Panc1 (cell line): ENCODE measurements around the gene TNRC6C. TPM values are rescaled to one million over a fixed set of nuclear protein-coding genes. Genes with fewer than 3 reads are reported as not detected.

Source experiments
- ATAC-seq: fragments of 200-7000 bp; cut with Tn5 transposase; 2 replicates; pipeline ENCODE4 v1.9.1; 2020; ENCODE audit warnings: mild to moderate bottlenecking, moderate library complexity
- BruUV-seq: library from RNA; stranded (reverse); fragments of 400-500 nt; replicated peaks from 2 replicates; lab custom pipeline; 2021; lab: Mats Ljungman, UMichigan
- CTCF ChIA-PET: fragments of 300-600 bp; sonication (Branson Sonifier 250); formaldehyde crosslinking; loops from one replicate; lab custom pipeline; 2022; ENCODE audit warnings: antibody characterized with exemption; lab: Charles Lee
- POLR2A ChIA-PET: fragments of 300-600 bp; sonication (Branson Sonifier 250); formaldehyde crosslinking; loops from one replicate; lab custom pipeline; 2022; ENCODE audit warnings: antibody characterized with exemption; lab: Charles Lee
- DNase-seq: peaks from one replicate; pipeline ENCODE4 v3.0.0-alpha.2; 2010; ENCODE audit warnings: low read depth, low spot score
- H3K27ac ChIP-seq: 2 replicates; pipeline ENCODE4 v1.5.1; 2011; ENCODE audit warnings: mild to moderate bottlenecking, low read length, inconsistent platforms
- H3K27me3 ChIP-seq: fragments of 200-500 bp; sonication (Bioruptor generic); 2 replicates; pipeline ENCODE4 v1.6.0; 2014; ENCODE audit warnings: low read length, inconsistent platforms; ENCODE audit not compliant: control insufficient read depth, insufficient read depth
- H3K36me3 ChIP-seq: fragments of 200-500 bp; sonication (Bioruptor generic); 2 replicates; pipeline ENCODE4 v1.5.1; 2014; ENCODE audit warnings: inconsistent platforms, mild to moderate bottlenecking, low read length, moderate library complexity; ENCODE audit not compliant: control insufficient read depth, insufficient read depth
- H3K4me1 ChIP-seq: 2 replicates; pipeline ENCODE4 v1.5.1; 2011; ENCODE audit warnings: inconsistent platforms, mild to moderate bottlenecking, low read length, moderate library complexity; ENCODE audit not compliant: control insufficient read depth, insufficient read depth
- H3K4me3 ChIP-seq, 2 experiments: 2 replicates each; pipeline ENCODE4 v1.5.1; 2011 to 2012; ENCODE audit warnings: low read depth in 2 of 2, low read length in 2 of 2, mild to moderate bottlenecking in 2 of 2, inconsistent platforms in 1 of 2, moderate library complexity in 1 of 2
- H3K9me3 ChIP-seq: fragments of 200-500 bp; sonication (Bioruptor generic); 2 replicates; pipeline ENCODE4 v1.5.1; 2014; ENCODE audit warnings: low read depth, mild to moderate bottlenecking, inconsistent platforms, low read length, moderate library complexity; ENCODE audit not compliant: control insufficient read depth, insufficient read depth
- CTCF ChIP-seq: fragments of 450-650 bp; IDR thresholded peaks from 2 replicates; pipeline ENCODE4 v1.5.1; 2017; ENCODE audit warnings: mild to moderate bottlenecking
- POLR2AphosphoS5 ChIP-seq: IDR thresholded peaks from 2 replicates; pipeline ENCODE4 v1.6.1; 2012; ENCODE audit warnings: mild to moderate bottlenecking, low read depth, low read length, moderate library complexity
- SIN3A ChIP-seq: IDR thresholded peaks from 2 replicates; pipeline ENCODE4 v1.6.1; 2012; ENCODE audit warnings: low read depth, mild to moderate bottlenecking, low read length, moderate library complexity, borderline replicate concordance; ENCODE audit not compliant: insufficient read depth
- TCF7L2 ChIP-seq: IDR thresholded peaks from 2 replicates; pipeline ENCODE4 v1.6.1; 2011; ENCODE audit warnings: mild to moderate bottlenecking, low read depth, low read length, inconsistent platforms
- in situ Hi-C: cut with HindIII; loops from 2 replicates; pipeline ENCODE4 v1.10.0; 2016; ENCODE audit warnings: low sequenced_read_pairs, low pct_unique_long_range_greater_than_20kb
- intact Hi-C: fragments of 100-400 bp; cut with micrococcal nuclease; formaldehyde crosslinking; loops from one replicate; pipeline ENCODE4 v1.10.0; 2022; ENCODE audit not compliant: unreplicated experiment
- total RNA-seq: library from RNA; stranded (reverse); gene quantifications from one replicate; pipeline ENCODE4 v1.2.1, GENCODE V29; 2021; ENCODE audit not compliant: unreplicated experiment
- TF ChIP-seq, protein P1 (sequence below), 2 experiments: IDR thresholded peaks; 2 replicates each; pipeline ENCODE4 v1.6.1; 2011 to 2012; ENCODE audit warnings: low read depth in 2 of 2, control low read depth in 1 of 2, low read length in 1 of 2, mild to moderate bottlenecking in 1 of 2, moderate library complexity in 1 of 2; ENCODE audit not compliant: insufficient read depth in 1 of 2

Gene TNRC6C
- total RNA-seq, 1 experiment from 2014 or later, result 10.1 TPM

GRCh38 chr17:77963441-77963840 is 4.9 kb downstream of the TNRC6C start:
- no peaks in the 10 kb centered on the region for H3K36me3 ChIP-seq
- no peak overlapping the region for H3K4me3 ChIP-seq
- H3K27me3 ChIP-seq, result peaks cover 2% of the 10 kb centered on the region; the same call in 1 of the 2 replicates
- no TSS peak for BruUV-seq
- TF ChIP-seq POLR2AphosphoS5 (no peak), TCF7L2 (no peak), SIN3A (no peak), CTCF (no peak)
- TF ChIP-seq, protein P1, sequence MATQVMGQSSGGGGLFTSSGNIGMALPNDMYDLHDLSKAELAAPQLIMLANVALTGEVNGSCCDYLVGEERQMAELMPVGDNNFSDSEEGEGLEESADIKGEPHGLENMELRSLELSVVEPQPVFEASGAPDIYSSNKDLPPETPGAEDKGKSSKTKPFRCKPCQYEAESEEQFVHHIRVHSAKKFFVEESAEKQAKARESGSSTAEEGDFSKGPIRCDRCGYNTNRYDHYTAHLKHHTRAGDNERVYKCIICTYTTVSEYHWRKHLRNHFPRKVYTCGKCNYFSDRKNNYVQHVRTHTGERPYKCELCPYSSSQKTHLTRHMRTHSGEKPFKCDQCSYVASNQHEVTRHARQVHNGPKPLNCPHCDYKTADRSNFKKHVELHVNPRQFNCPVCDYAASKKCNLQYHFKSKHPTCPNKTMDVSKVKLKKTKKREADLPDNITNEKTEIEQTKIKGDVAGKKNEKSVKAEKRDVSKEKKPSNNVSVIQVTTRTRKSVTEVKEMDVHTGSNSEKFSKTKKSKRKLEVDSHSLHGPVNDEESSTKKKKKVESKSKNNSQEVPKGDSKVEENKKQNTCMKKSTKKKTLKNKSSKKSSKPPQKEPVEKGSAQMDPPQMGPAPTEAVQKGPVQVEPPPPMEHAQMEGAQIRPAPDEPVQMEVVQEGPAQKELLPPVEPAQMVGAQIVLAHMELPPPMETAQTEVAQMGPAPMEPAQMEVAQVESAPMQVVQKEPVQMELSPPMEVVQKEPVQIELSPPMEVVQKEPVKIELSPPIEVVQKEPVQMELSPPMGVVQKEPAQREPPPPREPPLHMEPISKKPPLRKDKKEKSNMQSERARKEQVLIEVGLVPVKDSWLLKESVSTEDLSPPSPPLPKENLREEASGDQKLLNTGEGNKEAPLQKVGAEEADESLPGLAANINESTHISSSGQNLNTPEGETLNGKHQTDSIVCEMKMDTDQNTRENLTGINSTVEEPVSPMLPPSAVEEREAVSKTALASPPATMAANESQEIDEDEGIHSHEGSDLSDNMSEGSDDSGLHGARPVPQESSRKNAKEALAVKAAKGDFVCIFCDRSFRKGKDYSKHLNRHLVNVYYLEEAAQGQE (IDR thresholded peaks at IDR 0.05; ENCODE audit: insufficient read depth in 1 of 2, low read depth in 2 of 2, low read length in 1 of 2), result no peak
- in situ Hi-C loops (no loop called here), intact Hi-C loops (no loop called here)
- ATAC-seq, result no peak
- peaks cover 27% of the 10 kb centered on the region for H3K4me1 ChIP-seq
- ChIA-PET CTCF (no interaction called here), POLR2A (interaction anchor here (0.7 kb wide), 1 partner anchor 10 kb away, joined by 3 read pairs; no protein-coding TSS in a partner anchor)
- no peaks in the 10 kb centered on the region for H3K9me3 ChIP-seq
- H3K27ac ChIP-seq, result no peak overlapping the region
- DNase-seq, result no peak

GRCh38 chr17:77965352-77965751 is 6.8 kb downstream of the TNRC6C start:
- DNase-seq, result no peak
- Histone ChIP-seq H3K27ac (no peak overlapping the region), H3K9me3 (no peaks in the 10 kb centered on the region), H3K36me3 (no peaks in the 10 kb centered on the region), H3K27me3 (no peaks in the 10 kb centered on the region; the same call in 1 of the 2 replicates), H3K4me1 (peaks cover 18% of the 10 kb centered on the region), H3K4me3 (no peak overlapping the region)
- BruUV-seq, result no TSS peak
- TF ChIP-seq SIN3A (no peak), TCF7L2 (no peak), CTCF (no peak), POLR2AphosphoS5 (no peak)
- TF ChIP-seq, protein P1 (IDR thresholded peaks at IDR 0.05; ENCODE audit: insufficient read depth in 1 of 2, low read depth in 2 of 2, low read length in 1 of 2), result no peak
- ChIA-PET POLR2A (no interaction called here), CTCF (no interaction called here)
- intact Hi-C loops (no loop called here), in situ Hi-C loops (no loop called here)
- ATAC-seq, result no peak
